Activated gamma-delta T cell treated with Interleukin-2 at 50 U/mL for 16 hours (primary cell): ENCODE data around the gene ARID1B.
"Not testable (repeated sequence)": the region's sequence is repeated elsewhere in the genome, so short reads cannot be mapped to it uniquely, and the experiment has no call there.

ENCODE experiments used
- DNase-seq: peaks from one replicate; pipeline ENCODE4 v3.0.0-alpha.2; 2020

The ARID1B gene

DNA sequence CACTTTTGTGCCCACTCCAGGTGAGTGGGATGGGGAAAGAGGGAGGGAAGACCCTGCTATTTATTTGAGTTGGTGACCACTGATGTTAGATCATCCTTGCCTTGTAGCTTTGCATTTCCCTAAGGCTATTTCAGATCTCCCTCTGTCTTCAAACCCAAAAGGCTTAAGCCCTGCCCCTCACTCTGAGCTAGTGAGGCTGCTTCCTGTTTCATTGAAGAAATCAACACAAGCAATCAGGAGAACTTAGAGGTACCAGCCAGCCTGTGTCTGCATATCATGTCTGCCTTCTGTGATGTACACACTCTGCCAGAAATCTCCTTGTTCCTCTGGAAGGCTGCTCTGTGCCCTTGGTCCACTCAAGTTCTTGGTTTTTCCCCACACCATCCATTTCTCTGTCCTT is 135.3 kb downstream of the ARID1B start:
- DNase-seq = no peak

DNA sequence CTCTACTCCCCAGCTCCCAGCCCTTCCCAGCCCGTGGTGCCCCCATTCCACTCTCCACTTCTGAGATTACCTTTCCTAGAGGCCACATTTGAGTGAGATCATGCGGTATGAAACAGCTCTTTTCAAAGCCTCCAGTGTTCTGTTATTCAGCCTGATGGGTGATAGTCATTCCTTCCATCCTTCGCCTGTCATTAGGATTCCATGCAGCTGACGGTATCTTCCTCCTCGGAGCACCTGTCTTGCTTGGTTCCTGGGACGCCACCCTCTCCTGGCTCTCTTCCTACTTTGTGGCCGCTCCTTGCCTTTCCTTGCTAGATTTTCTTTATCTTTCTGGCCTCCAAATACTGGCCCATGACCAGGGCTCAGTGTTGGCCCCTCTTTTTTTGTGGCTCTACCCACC is 137.0 kb downstream of the ARID1B start:
- DNase-seq = no peak

DNA sequence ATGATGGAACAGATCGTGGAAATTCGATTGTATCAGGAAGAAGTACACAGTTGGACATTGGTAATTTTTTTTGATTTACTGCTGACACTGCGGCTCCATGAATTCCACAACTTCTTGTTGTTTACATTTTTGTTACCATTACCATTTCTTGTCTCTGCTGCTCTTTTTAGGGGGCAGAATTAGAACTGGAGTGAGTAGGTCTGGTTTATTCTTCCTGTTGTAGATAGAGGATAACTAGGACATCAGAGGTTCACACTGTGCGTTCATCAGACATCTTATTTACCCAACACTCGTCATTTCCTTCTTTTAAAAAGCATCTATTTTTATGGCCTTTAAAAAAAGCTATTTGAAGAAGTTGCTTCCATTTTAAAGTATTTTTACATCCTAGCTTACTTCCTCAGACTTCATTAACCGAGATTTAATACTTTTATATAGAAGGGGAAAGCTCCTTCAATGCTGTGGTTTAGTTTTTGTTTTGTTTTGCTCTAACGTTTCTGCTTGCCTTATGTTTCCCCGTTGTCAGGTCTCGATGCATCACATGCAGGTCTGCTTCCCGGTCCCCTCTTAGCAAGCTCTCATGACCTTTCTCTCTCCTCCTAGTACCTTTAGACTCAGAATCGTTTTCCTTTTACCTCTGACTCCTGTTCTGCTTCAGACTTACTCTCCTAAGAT is 139.1 kb downstream of the ARID1B start:
- DNase-seq = no peak

DNA sequence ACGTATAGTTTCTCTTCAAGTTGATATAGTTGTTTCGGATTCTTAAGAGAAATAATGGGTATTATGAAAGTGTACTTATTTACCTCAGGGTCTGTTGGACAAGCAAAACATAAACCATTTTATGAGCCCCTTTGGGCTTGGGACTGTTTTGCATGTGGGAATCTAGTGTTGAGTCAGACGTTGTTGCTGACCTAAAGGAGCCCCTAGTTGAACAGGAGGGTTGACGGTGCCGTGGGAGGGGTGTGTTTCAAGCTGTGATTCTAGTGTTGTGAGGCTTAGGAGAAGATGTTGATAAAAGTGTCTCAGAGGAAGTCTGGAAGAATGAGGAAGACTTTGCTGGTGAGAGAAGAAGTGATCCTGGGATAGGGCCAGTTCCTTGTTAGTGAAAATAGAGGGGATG is 140.0 kb downstream of the ARID1B start:
- DNase-seq = no peak

DNA sequence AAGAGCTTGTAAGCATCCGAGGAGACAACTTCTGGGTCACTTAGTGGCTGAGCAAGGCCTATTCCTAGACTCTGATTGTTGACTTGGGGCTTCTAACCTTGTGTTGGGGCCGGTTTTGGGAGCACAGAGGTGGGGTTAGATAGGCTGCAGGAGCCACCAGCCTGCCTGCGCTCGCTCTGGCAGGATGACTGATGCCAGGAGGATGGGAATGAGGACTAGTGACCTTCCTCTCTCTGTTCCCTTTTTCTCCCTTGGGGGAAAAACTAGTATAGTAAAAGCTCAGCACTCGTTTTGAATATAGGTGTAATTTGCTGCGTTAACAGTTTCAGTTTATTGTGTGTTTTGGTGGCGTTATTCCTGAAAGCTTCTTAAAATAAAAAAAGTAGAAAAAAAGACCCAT is 141.5 kb downstream of the ARID1B start:
- no peak for DNase-seq

DNA sequence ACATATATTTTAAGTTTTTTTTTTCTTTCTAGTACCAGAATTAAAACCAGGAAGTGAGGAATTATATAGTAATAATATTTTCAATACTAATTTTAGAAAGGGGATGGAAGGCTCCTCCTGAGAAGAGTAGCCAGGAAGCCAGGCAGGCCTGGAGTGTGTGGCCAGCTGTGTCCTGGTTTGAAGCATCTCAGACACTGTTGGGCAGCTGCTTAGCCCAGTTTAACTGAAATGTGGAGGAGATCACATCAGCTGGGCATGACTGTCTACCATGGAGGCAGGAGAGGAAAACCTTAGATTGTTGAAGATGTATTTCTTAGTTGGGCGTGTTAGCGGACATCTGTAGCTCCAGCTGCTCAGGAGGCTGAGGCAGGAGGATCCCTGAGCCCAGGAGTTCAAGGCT is 142.2 kb downstream of the ARID1B start:
- DNase-seq = no peak

DNA sequence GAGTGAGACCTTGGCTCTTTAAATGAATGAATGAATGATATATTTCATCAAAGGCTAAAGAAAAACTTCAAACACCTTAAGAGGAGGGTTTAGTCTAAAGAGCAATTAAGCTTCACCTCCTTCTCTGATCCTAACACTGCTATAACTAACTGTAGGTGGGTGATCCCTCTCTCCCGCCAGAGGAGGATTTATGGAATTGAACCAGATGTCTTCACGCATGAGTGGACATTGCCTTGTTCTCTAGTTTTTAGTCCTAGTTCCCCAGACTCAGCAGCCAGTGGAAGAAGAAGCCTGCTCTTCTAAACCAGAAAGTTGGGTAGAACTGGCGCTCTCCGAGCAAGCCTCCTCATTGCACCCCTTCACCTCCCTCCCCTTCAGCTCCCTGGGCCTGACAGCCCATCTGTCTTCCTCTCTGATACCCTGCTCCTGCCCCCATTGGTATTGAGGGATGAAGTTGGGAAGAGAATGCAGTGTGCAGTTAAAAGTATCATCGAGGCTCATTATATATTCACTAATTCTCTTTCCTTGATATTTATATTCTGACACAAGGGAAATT is 142.7 kb downstream of the ARID1B start:
- no peak for DNase-seq

DNA sequence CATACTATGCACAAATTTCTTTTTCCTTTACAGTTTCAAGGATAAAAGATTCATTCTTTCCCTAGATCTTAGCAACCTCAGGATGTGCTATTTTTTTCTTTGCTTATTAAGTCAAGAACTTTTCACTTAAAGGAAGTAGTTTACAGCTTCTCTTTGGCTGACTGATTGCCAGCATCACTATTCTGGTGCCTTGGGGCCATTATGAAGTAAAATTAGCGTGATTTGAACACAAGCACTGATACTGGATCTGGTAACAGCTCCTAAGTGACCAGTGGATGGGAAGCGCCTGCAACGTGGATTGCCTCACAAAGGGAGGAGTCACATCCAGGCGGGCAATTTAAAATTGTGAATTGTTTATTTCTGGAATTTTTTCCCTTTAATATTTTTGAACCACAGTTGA is 147.1 kb downstream of the ARID1B start:
- DNase-seq = no peak

DNA sequence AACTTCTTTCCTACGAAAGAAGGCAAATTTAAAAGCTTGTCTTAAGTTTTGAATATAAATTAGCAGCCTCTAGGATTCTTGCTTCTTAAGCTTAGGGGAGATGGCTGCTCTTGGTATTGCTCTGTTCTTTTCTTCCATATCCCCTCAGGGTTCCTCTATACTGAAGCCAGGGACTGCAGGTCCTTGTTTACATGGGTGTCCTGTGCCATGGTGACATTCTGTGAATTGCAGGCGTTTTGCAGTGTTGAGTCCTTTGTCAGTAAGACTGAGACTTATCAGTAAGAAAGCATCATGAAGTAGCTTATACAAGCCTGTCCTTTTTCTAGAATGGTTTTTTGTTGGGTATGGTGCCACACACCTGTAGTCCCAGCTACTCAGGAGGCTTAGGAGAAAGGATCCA is 147.8 kb downstream of the ARID1B start:
- no peak for DNase-seq

DNA sequence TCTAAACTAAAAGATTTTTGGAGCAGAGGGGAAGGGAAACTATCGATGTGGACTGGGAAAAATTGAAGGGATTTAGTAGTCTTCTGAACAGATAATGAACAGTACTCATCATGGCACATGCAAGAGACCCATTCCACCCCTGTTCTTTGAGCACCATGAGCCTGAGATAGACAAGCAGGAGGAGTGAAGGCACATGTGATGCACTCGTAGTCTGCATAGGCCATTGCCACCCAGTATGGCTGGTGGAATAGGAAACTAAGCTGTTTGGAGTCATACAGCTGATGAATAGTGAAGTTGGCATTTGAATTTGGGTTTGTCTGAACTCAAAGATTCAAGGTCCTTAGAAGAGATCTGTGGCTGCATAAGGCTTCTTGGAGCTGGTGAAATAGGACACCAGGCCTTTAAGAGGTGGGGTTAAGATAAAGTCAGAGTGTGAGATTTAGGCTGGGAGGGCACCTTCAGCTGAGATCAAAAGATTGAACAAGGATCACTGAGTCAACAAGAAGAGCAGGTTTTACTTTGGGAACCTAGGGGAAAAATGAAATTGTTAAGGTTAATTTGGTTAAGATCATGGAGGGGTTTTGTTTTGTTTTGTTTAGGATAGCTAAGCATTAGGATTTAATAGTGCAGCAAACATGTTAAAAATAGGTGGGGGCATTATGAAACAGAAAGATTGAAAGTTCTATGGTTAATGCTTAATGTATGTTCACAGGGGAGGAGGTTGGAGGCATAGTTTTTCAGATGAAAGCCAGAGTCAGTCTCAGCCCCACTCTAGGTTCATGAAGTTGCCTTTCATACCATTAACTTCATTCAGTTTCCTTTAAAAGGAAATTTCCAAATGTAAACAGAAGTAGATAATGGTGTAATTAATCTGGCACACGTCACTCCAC is 148.8 kb downstream of the ARID1B start:
- no peak for DNase-seq

DNA sequence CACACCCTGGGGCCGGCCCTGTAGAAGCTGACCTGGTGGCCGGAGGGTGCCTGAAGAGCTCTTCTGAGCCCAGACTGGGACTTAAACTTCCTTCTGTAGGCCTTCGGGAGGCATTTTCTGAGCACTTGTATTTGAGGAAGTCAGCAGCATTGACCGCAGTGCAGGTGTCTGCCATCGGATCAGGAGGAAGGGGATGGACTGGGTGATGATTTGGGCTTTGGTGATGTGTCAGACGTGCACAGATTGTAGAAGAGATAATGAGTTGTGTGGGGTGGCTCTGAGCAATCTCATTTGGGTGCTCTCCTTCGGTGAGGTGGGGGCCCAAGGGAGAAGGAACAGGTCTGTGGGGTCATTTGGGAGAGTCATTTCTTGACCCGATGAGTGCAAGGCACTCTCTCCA is 150.9 kb downstream of the ARID1B start:
- no peak for DNase-seq

DNA sequence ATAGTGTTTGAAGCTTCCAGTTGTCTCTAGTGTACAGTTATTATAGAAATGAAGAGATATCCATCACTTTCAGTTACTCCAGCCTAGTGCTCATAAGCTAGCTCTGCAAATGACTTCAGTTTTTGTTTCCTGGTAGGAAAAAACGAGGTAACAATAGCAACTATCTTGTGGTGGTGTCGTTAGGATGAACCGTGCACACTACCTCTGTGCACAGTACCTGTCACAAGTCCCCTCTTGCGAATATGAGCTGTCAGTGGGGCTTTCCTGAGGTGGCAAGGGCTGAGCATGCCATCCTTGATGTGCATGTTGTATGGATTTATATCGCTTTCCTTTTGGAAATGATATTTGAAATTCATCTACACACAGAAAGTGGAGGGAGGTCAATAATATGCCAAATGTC is 151.8 kb downstream of the ARID1B start:
- DNase-seq = no peak

DNA sequence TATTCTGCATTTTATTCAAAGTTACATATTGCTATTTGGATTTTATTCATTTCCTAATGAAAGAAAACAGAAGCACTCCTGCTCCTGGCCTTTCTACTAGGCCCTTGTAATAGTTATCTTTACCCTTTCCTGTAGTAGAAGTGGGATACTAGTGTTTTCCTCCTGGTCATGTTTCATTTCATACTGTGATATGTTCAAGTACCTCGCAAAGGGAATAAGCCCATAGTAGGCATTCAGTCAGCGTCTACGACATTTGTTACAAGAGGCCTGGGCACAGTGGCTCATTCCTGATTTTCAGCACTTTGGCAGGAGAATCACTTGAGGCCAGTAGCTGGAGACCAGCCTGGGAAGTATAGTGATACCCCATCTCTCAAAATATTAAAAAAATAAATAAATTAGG is 154.1 kb downstream of the ARID1B start:
- DNase-seq = no peak

DNA sequence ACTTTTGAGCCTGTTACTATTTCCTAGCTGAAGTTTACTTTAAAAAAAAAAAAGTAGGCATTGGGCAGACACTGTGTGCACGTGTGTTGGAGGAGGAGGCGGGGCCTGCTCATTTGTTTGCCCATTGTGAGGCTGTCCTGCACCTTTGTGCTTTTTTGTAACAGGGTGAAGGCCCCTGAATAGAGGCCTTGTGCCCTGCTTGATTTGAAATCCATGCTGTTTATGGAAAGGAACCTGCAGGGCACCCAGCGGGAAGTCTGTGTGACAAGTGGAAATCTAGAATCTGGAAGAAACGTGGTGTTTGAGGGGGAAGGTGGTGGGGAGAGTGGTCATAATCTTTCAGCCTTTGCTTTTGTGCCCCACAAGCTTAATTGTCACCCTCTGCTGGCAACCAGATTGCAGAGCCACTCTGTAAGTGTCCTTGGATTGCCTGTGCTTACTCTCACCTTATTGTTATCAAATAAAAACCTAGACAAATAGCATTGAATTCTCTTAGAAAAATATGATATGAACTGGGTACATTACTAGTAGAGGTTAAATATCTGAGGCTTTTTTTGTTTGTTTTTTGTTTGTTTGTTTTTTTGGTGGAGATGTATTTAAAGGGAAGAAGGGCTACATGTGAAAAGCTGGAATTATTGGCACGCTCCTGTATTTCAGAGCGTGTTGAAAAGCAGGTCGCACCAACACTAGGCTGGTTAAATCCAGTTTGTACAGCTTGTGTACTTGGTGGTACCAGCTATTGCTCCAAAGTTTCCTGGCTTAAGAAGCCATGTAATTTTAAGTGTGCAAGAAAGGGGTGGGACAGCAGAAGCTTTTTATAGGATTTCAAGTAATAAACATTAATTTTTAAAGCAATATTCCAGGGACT is 156.3 kb downstream of the ARID1B start:
- no peak for DNase-seq

DNA sequence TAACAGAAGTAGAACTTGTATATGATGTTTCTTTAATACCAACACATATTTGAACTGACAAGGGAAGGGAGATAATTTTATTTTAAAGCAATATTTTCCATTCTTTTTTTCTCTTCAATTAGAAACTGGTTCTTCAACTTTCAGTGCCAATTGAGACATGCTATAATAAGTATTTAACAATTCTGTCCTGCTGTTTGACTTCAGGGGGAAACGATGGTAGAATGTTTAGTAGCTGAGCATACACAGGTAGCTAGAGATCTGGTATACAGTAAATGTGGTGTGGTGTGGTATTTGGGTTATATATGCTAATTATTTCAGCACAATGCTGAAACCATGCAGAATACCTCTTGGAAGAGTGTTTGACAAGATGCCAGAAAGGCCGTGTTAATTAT is 156.9 kb downstream of the ARID1B start:
- no peak for DNase-seq

DNA sequence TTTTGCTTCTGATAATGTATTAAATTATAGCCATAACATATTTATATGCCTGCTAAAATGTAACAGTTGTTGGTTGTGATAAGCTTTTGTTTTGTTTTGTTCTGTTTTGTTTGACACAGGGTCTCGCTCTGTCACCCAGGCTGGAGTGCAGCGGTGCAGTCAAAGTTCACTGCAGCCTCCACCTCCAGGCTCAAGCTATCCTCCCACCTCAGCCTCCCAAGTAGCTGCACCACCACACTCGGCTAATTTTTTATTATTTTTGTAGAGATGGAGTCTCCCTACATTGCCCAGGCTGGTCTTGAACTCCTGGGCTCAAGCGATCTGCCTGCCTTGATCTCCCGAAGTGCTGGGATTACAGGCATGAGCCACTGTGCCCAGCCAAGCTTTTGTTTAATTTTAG is 157.8 kb downstream of the ARID1B start:
- no peak for DNase-seq

DNA sequence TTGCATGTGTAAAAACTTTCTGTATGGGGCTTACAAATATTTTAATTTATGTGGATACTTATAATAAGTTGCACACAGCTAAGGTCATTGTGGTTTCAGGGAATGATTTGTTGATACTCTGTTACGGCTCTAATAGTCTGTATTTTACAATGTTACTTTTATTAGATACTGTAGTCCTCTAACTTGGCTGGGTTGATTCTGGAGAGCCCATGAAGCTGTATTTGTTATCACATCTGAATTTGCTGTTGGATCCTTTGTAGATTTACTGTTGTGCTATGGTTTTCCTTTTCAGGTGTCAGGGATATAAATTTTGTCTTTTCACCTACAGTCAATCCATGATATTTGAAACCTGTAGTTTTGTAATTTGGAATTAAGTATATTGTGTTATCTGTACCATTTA is 161.0 kb downstream of the ARID1B start:
- no peak for DNase-seq

DNA sequence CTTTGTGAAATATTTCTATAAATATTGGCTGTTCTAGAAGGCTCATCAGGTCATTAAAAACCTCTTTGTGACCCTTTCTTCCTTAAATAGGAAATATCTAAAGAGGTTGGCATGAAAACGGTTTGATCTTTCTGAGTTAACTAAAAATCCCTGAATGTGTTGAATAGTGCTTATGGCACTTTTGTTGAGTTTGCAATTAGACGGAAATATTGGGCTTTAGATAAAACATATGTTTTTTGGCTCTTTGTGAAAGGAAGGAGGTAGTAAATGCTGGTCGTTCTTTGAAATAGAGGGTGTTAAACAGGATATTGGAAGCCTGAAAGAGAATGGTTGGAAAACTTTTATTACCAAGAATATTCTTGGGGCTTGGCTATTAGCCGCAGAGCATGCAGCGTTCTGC is 163.0 kb downstream of the ARID1B start:
- DNase-seq = no peak

DNA sequence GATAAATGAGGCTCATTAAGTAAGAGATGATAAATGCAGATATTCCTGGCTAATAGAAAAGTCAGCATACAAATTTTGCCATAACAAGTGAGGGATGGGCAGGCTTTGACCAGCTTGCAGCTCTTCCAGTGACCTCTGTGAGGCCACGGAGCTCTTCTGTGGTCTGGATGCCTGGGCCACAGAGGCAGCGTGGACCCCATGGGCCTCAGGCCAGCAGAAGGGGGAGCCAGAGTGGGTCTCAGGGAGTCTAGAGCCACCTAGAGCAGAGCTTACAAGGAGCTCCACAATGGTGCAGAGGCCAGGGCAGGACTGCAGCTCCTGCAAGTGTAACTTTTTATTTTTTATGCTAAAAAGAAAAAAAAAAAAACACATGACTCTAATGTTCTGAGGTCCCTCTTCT is 165.1 kb downstream of the ARID1B start:
- DNase-seq = no peak

DNA sequence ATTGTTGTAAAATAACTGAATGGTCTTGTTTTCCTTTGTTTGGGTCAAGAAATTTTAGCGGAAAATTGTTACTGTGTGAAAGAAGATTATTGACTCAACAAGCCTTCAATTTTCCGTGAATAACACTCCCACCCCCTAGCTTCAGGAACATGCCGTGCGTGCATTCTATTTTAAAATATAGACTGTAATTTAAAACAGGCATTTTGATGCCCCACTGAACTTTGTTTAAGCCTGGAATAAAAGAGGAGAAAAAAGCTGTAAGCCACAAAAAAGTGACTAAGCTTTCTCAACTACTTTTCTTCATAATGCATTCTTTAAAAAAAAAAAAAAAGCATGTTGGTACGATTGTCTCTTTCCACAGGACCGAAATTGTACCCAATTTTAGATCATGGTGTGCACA is 166.0 kb downstream of the ARID1B start:
- DNase-seq = no peak

DNA sequence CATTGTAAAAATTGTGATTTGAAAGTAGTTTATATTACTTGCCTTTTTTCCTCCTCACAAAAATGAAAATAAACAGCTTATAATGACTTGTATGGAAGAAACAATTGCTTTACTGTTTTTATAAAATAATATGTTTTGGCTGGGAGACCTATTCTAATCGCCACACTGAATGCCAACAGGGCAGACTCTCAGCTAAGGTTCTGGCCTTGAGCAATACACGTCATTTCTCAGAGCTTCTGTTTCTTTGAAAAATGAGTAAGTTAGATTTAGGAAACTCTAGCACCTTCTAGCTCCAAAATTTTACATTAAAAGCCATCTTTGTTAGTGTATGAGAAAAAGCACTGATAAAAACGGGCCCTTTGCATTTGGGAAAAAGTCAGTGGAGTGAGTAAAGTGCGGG is 166.6 kb downstream of the ARID1B start:
- DNase-seq = no peak

DNA sequence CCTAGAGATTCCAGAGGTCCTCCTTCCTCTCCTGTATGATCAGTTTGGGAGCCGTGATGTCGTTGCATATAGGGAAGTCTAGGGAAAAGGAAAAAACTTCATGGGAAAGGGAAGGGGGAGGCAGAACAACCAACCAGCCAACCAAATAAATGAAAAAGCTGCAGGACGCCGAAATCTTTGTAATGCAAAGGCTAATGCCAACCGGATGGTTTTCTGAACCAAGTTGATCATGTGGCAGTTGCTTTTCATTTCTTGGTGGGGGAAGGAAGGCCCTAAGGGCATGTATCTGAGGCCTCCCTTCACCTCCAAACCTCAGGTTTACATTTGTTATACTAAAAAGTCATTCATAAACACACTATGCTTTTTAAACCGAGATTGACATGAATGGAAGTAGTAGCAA is 167.2 kb downstream of the ARID1B start:
- DNase-seq = no peak

DNA sequence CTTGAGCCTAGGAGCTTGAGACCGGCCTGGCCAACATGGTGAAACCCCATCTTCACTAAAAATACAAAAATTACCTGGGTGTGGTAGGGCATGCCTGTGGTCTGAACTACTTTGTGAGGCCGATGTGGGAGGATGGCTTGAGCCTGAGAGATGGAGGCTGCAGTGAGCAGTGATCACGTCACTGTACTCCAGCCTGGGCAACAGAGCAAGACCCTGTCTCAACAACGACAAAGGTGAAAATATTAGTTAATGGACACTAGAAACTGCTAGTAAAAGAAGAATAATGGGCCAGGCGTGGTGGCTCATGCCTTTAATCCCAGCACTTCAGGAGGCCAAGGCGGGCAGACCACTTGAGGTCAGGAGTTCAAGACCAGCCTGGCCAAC is 168.6 kb downstream of the ARID1B start:
- not testable (repeated sequence) for DNase-seq
